MM.1S (cell line): ENCODE measurements around the gene ZNHIT2.

Experiments
- DNase-seq: peaks from one replicate; pipeline ENCODE4 v3.0.0-alpha.2; 2015
- H2AFZ ChIP-seq: fragments of 300-600 bp; sonication (generic); 2 replicates; pipeline ENCODE4 v1.6.0; 2016; ENCODE audit warnings: antibody characterized with exemption, low read length
- H3F3A ChIP-seq: fragments of 300-600 bp; sonication (generic); 2 replicates; pipeline ENCODE4 v1.6.1; 2016; ENCODE audit warnings: mild to moderate bottlenecking, antibody characterized with exemption, low read length, moderate library complexity, mixed read lengths; ENCODE audit not compliant: insufficient read depth
- H3K27ac ChIP-seq: fragments of 300-600 bp; sonication (generic); 2 replicates; pipeline ENCODE4 v1.5.1; 2016; ENCODE audit warnings: mild to moderate bottlenecking, low read length
- H3K27me3 ChIP-seq: fragments of 300-600 bp; sonication (generic); replicated peaks from 2 replicates; pipeline ENCODE4 v1.6.0; 2016; ENCODE audit warnings: low read length; ENCODE audit not compliant: insufficient read depth
- H3K36me3 ChIP-seq: fragments of 300-600 bp; sonication (generic); replicated peaks from 2 replicates; pipeline ENCODE4 v1.6.1; 2016; ENCODE audit warnings: mild to moderate bottlenecking, low read length, mixed read lengths; ENCODE audit not compliant: insufficient read depth
- H3K4me1 ChIP-seq: fragments of 300-600 bp; sonication (generic); 2 replicates; pipeline ENCODE4 v1.6.1; 2016; ENCODE audit warnings: low read length, mixed read lengths
- H3K4me2 ChIP-seq: fragments of 300-600 bp; sonication (generic); 2 replicates; pipeline ENCODE4 v1.6.0; 2016; ENCODE audit warnings: low read depth, low read length
- H3K4me3 ChIP-seq: fragments of 300-600 bp; sonication (generic); 2 replicates; pipeline ENCODE4 v1.5.1; 2016; ENCODE audit warnings: low read length, mixed read lengths
- H3K79me2 ChIP-seq: fragments of 300-600 bp; sonication (generic); 2 replicates; pipeline ENCODE4 v1.6.1; 2016; ENCODE audit warnings: mixed run types, low read length, mixed read lengths
- H3K9ac ChIP-seq: fragments of 300-600 bp; sonication (generic); 2 replicates; pipeline ENCODE4 v1.6.1; 2016; ENCODE audit warnings: low read length, mixed read lengths
- H3K9me2 ChIP-seq: fragments of 300-600 bp; sonication (generic); replicated peaks from 2 replicates; pipeline ENCODE4 v1.6.1; 2016; ENCODE audit warnings: mild to moderate bottlenecking, low read length, mixed read lengths; ENCODE audit not compliant: insufficient read depth
- H3K9me3 ChIP-seq: fragments of 300-600 bp; sonication (generic); replicated peaks from 2 replicates; pipeline ENCODE4 v1.6.1; 2016; ENCODE audit warnings: mild to moderate bottlenecking, low read length, mixed read lengths; ENCODE audit not compliant: insufficient read depth
- H4K20me1 ChIP-seq: fragments of 300-600 bp; sonication (generic); 2 replicates; pipeline ENCODE4 v1.6.1; 2016; ENCODE audit warnings: mild to moderate bottlenecking, low read length, moderate library complexity, mixed read lengths; ENCODE audit not compliant: insufficient read depth
- EZH2 ChIP-seq: fragments of 300-600 bp; sonication (generic); optimal IDR thresholded peaks from 2 replicates; pipeline ENCODE3; 2017; ENCODE audit warnings: low read depth, mild to moderate bottlenecking, antibody characterized with exemption, low read length, mixed read lengths
- EZH2phosphoT487 ChIP-seq: fragments of 300-600 bp; sonication (generic); IDR thresholded peaks from 2 replicates; pipeline ENCODE4 v1.6.1; 2018; ENCODE audit warnings: antibody characterized with exemption, low read length
- TF ChIP-seq, protein P1 (sequence below): fragments of 300-600 bp; sonication (generic); IDR thresholded peaks from 2 replicates; pipeline ENCODE4 v1.5.1; 2016; ENCODE audit warnings: antibody characterized with exemption, low read length, mixed read lengths

ZNHIT2 gene

DNA sequence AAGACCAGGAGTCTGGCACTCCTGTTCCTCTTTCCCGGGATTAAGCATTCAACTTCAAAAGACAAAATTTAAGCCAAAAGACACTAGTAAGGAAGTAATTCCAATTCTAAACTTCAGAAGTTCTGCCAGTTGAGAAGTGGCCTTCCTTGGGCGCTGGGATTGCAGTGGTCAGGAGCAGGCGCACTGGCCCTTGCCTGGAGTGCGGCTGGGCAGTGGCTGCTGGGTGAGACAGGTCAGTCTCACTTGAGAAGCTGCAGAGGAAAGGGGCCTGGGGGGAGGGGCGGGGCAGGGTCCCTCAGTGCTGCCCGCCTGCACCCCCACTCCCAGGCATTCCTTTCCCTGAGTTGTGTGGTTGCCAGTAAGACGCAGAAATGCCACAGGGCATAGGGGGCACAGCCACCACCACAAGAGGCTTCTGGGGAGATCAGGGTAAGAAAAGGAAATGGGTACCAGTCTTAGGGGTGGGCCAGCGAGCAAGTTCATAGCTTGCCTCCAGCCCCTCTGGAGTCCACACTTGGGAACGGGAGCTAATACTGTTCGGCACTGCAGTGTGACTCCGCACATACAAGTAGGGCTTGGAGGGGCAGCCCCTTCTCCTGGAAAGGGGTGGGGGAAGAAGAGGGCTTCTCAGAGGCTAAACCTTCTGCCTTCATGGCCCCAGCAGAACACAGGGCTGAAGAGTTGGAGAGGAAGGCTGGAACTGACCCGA is 10.1 kb upstream of the ZNHIT2 start:
- H3K9ac ChIP-seq: no peak overlapping the region
- no peak overlapping the region for H3K27ac ChIP-seq
- H3F3A ChIP-seq: peaks cover 54% of the 10 kb centered on the region
- H3K9me2 ChIP-seq: no peaks in the 10 kb centered on the region
- H4K20me1 ChIP-seq: no peaks in the 10 kb centered on the region
- no peak overlapping the region for H3K4me2 ChIP-seq
- DNase-seq: no peak
- no peak overlapping the region for H3K4me3 ChIP-seq
- peaks cover 19% of the 10 kb centered on the region for H3K36me3 ChIP-seq
- H3K79me2 ChIP-seq: peaks cover 77% of the 10 kb centered on the region
- TF ChIP-seq EZH2: no peak
- no peaks in the 10 kb centered on the region for H3K27me3 ChIP-seq
- H3K4me1 ChIP-seq: peaks cover 19% of the 10 kb centered on the region
- no peak overlapping the region for H2AFZ ChIP-seq
- no peaks in the 10 kb centered on the region for H3K9me3 ChIP-seq

DNA sequence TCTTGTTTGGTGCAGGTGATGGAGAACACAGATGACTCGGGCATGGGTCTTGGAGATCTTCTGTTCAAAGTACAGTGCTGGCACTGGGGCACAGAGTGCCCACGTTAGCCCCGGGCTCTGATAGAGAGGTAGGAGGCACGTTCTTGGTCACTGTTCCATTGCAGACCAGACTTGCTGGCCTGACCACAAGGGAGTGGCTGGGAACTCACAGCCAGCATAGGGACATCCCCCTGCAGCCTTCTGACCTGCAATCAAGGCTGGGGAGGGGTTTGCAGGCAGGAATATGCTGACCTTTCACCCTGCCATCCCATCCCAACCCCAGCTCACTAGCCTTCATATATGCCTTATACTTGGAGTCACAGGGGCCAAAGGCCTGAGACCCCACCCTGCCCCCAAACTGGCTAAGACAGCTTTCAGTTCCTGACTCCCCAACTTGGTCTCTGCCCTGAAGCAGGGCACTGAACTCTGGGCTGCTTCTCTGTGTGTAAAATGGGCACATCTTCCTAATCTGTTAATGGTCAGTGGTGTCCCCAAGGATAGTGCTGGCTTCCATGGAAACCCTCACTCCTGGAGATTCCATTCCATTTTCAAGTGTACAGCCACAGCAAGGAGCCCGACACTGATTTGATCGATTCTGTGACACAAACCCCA is 9.2 kb upstream of the ZNHIT2 start:
- Histone ChIP-seq H3K9me3 (no peaks in the 10 kb centered on the region), H2AFZ (no peak overlapping the region), H3K9ac (no peak overlapping the region), H3K36me3 (peaks cover 18% of the 10 kb centered on the region), H3K9me2 (no peaks in the 10 kb centered on the region), H3K4me3 (no peak overlapping the region), H3K4me1 (peaks cover 14% of the 10 kb centered on the region), H3F3A (peaks cover 46% of the 10 kb centered on the region), H3K27me3 (no peaks in the 10 kb centered on the region), H3K79me2 (peaks cover 79% of the 10 kb centered on the region), H4K20me1 (no peaks in the 10 kb centered on the region), H3K27ac (no peak overlapping the region; the same call in 1 of the 2 replicates), H3K4me2 (no peak overlapping the region)
- no peak for DNase-seq
- TF ChIP-seq EZH2phosphoT487 (no peak), EZH2 (no peak)
- TF ChIP-seq, protein P1, sequence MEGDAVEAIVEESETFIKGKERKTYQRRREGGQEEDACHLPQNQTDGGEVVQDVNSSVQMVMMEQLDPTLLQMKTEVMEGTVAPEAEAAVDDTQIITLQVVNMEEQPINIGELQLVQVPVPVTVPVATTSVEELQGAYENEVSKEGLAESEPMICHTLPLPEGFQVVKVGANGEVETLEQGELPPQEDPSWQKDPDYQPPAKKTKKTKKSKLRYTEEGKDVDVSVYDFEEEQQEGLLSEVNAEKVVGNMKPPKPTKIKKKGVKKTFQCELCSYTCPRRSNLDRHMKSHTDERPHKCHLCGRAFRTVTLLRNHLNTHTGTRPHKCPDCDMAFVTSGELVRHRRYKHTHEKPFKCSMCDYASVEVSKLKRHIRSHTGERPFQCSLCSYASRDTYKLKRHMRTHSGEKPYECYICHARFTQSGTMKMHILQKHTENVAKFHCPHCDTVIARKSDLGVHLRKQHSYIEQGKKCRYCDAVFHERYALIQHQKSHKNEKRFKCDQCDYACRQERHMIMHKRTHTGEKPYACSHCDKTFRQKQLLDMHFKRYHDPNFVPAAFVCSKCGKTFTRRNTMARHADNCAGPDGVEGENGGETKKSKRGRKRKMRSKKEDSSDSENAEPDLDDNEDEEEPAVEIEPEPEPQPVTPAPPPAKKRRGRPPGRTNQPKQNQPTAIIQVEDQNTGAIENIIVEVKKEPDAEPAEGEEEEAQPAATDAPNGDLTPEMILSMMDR: no peak

DNA sequence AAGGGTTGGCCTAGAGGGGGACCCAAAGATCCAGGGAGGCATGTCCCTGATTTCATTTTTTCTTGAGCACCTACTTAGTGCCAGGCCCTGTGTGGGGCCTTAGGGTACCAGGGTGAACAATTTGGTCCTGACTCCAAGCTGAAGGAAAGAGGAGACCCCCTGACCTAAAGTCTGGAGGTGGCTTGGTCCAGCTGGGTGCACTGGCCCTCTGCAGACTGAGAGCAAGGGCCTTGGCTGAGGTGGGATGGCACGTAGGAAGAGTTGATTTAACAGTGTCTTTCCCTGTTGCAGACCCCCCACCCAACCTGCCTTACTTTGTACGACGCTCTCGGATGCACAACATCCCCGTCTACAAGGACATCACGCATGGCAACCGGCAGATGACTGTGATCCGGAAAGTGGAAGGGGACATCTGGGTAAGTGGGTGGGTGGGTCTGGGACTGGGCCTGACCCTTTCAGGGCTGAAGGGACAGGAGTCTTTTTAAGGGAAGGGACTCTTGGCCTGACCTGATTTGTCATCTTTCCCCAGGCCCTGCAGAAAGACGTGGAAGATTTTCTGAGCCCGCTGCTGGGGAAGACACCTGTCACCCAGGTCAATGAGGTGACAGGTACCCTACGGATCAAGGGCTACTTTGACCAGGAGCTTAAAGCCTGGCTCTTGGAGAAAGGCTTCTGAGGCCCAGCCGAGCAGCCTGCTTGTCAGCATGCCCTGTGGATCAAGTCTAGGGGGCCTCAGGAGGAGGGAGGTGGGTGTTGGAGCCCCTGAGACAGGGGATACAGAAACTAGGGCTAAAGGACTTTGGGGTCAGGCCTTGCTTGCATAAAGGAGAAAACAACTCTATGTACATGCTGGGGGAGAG is 7.9 kb upstream of the ZNHIT2 start:
- H3K36me3 ChIP-seq: peaks cover 10% of the 10 kb centered on the region

More for the DNA sequence above, 7.9 kb upstream of the ZNHIT2 start:
- Histone ChIP-seq H3K9me3 (no peaks in the 10 kb centered on the region), H3F3A (peaks cover 53% of the 10 kb centered on the region), H4K20me1 (no peaks in the 10 kb centered on the region), H3K79me2 (peaks cover 79% of the 10 kb centered on the region), H3K27ac (no peak overlapping the region), H3K27me3 (no peaks in the 10 kb centered on the region), H2AFZ (no peak overlapping the region), H3K9ac (no peak overlapping the region), H3K9me2 (no peaks in the 10 kb centered on the region), H3K4me1 (peaks cover 12% of the 10 kb centered on the region), H3K4me3 (no peak overlapping the region), H3K4me2 (no peak overlapping the region)
- no peak for DNase-seq
- TF ChIP-seq EZH2 (no peak), EZH2phosphoT487 (no peak)
- TF ChIP-seq, protein P1: no peak
